Smooth muscle cell (in vitro differentiated cells): ENCODE measurements around the gene ZNF778. TPM values are rescaled to one million over a fixed set of nuclear protein-coding genes. Genes with fewer than 3 reads are reported as not detected.
"Not testable (repeated sequence)": the region's sequence is repeated elsewhere in the genome, so short reads cannot be mapped to it uniquely, and the experiment has no call there.

Source experiments
- DNase-seq: peaks from one replicate; lab custom pipeline; 2025; ENCODE audit not compliant: unreplicated experiment; lab: John Stamatoyannopoulos, UW
- H2AFZ ChIP-seq: fragments of 200-600 bp; sonication (generic); 2 replicates; pipeline ENCODE4 v1.6.0; 2016; ENCODE audit warnings: antibody characterized with exemption, low read depth, mild to moderate bottlenecking
- H3F3A ChIP-seq: fragments of 200-600 bp; sonication (generic); 2 replicates; pipeline ENCODE4 v1.6.0; 2017; ENCODE audit warnings: antibody characterized with exemption, low read depth
- H3K27ac ChIP-seq: fragments of 200-600 bp; sonication (generic); 2 replicates; pipeline ENCODE4 v1.5.1; 2016; ENCODE audit warnings: low read depth, mild to moderate bottlenecking
- H3K27me3 ChIP-seq: fragments of 200-600 bp; sonication (generic); 2 replicates; pipeline ENCODE4 v1.6.1; 2016; ENCODE audit warnings: low read depth, mild to moderate bottlenecking
- H3K36me3 ChIP-seq: fragments of 200-600 bp; sonication (generic); 2 replicates; pipeline ENCODE4 v1.5.1; 2016; ENCODE audit warnings: low read depth
- H3K4me1 ChIP-seq: fragments of 200-600 bp; sonication (generic); 2 replicates; pipeline ENCODE4 v1.5.1; 2016; ENCODE audit warnings: low read depth
- H3K4me2 ChIP-seq: fragments of 200-600 bp; sonication (generic); 2 replicates; pipeline ENCODE4 v1.6.0; 2016; ENCODE audit warnings: mild to moderate bottlenecking
- H3K4me3 ChIP-seq: fragments of 200-600 bp; sonication (generic); 2 replicates; pipeline ENCODE4 v1.5.1; 2016; ENCODE audit warnings: mild to moderate bottlenecking
- H3K79me2 ChIP-seq: fragments of 200-600 bp; sonication (generic); 2 replicates; pipeline ENCODE4 v1.6.0; 2016; ENCODE audit warnings: low read depth, mild to moderate bottlenecking
- H3K9ac ChIP-seq: fragments of 200-600 bp; sonication (generic); 2 replicates; pipeline ENCODE4 v1.6.0; 2016; ENCODE audit warnings: low read depth
- H3K9me3 ChIP-seq: fragments of 200-600 bp; sonication (generic); replicated peaks from 2 replicates; pipeline ENCODE4 v1.5.1; 2016; ENCODE audit warnings: low read depth
- H4K20me1 ChIP-seq: fragments of 200-600 bp; sonication (generic); 2 replicates; pipeline ENCODE4 v1.6.0; 2016; ENCODE audit warnings: low read depth
- CTCF ChIP-seq: fragments of 200-600 bp; sonication (generic); IDR thresholded peaks from 2 replicates; pipeline ENCODE4 v1.5.1; 2017; ENCODE audit warnings: borderline replicate concordance, mild to moderate bottlenecking, antibody characterized with exemption; ENCODE audit not compliant: insufficient read depth, poor library complexity, severe bottlenecking
- WGBS: methylation state at CpG from one replicate; pipeline ENCODE4 v1.1.7; 2016; ENCODE audit warnings: low lambda C conversion rate; 5-methylcytosine and 5-hydroxymethylcytosine counted together
- polyA plus RNA-seq: library from polyadenylated mRNA; unstranded; fragments of >200 nt; fragmentation: Nextera tagmentation; extraction: Ambion mirVana; gene quantifications from 2 replicates; pipeline ENCODE4 v1.2.1, GENCODE V29; 2016
- total RNA-seq: library from RNA; depleted of rRNA; stranded (reverse); fragments of >200 nt; gene quantifications from 2 replicates; pipeline ENCODE4 v1.2.3, GENCODE V29; 2014

Gene ZNF778
- total and polyA plus RNA-seq, 2 experiments from 2014 or later: 3.0 to 6.2 TPM

- Histone ChIP-seq H3K9me3 (no peaks in the 10 kb centered on the region), H3K4me1 (no peaks in the 10 kb centered on the region), H3K79me2 (no peaks in the 10 kb centered on the region), H3K27me3 (peaks cover 6% of the 10 kb centered on the region), H3K9ac (no peak overlapping the region), H3F3A (peaks cover 12% of the 10 kb centered on the region), H4K20me1 (no peaks in the 10 kb centered on the region), H2AFZ (no peak overlapping the region), H3K27ac (no peak overlapping the region), H3K4me3 (no peak overlapping the region), H3K36me3 (no peaks in the 10 kb centered on the region), H3K4me2 (no peak overlapping the region)
- DNase-seq: no peak
- 91% methylated on average over 48 of the region's 48 CpGs for WGBS
- no peak for TF ChIP-seq CTCF
Observed at GRCh38 chr16:89184933-89185794, 32.3 kb upstream of the ZNF778 start.

GRCh38 chr16:89185887-89186592 is 31.5 kb upstream of the ZNF778 start:
- DNase-seq, H3K9ac ChIP-seq, H3K9me3 ChIP-seq, H3K36me3 ChIP-seq, H3K4me2 ChIP-seq, H3K4me3 ChIP-seq, H4K20me1 ChIP-seq, H3K27ac ChIP-seq, H3K27me3 ChIP-seq, H3K4me1 ChIP-seq, H3K79me2 ChIP-seq, H2AFZ ChIP-seq: not testable (repeated sequence)
- H3F3A ChIP-seq: peaks cover 12% of the 10 kb centered on the region
- WGBS: 96% methylated on average over 30 of the region's 30 CpGs

GRCh38 chr16:89186593-89187031 is 30.9 kb upstream of the ZNF778 start:
- not testable (repeated sequence) for H4K20me1 ChIP-seq, H3K4me2 ChIP-seq, H3K27me3 ChIP-seq, H3K4me1 ChIP-seq, DNase-seq, H3K9ac ChIP-seq, H2AFZ ChIP-seq, H3K4me3 ChIP-seq, H3K36me3 ChIP-seq, H3K27ac ChIP-seq, H3K9me3 ChIP-seq, H3K79me2 ChIP-seq
- 97% methylated on average over 20 of the region's 20 CpGs for WGBS
- peaks cover 12% of the 10 kb centered on the region for H3F3A ChIP-seq

- TF ChIP-seq CTCF: no peak
- H3K9me3 ChIP-seq: no peaks in the 10 kb centered on the region
- H3K9ac ChIP-seq: no peak overlapping the region
- no peaks in the 10 kb centered on the region for H3K4me1 ChIP-seq
- no peaks in the 10 kb centered on the region for H3K36me3 ChIP-seq
- H3K27me3 ChIP-seq: peaks cover 6% of the 10 kb centered on the region
- no peak overlapping the region for H3K27ac ChIP-seq
- no peak overlapping the region for H3K4me2 ChIP-seq
- 88% methylated on average over 19 of the region's 19 CpGs for WGBS
- H2AFZ ChIP-seq: no peak overlapping the region
- H3K79me2 ChIP-seq: no peaks in the 10 kb centered on the region
- H3K4me3 ChIP-seq: no peak overlapping the region
- peaks cover 12% of the 10 kb centered on the region for H3F3A ChIP-seq
- H4K20me1 ChIP-seq: no peaks in the 10 kb centered on the region
- DNase-seq: no peak
Observed at GRCh38 chr16:89187032-89187769, 30.3 kb upstream of the ZNF778 start.
